IMR-90 (cell line): Measurements from ENCODE around the gene PSMD1.

Experiments
- BHLHE40 ChIP-seq: fragments of 150-350 bp; IDR thresholded peaks from 2 replicates; pipeline ENCODE4 v1.6.1; 2016; ENCODE audit warnings: mild to moderate bottlenecking, low read depth, low read length
- CEBPB ChIP-seq: IDR thresholded peaks from 2 replicates; pipeline ENCODE4 v1.6.1; 2012; ENCODE audit warnings: low read depth, low read length, improper control_type of control experiment
- CHD1 ChIP-seq: IDR thresholded peaks from 2 replicates; pipeline ENCODE4 v1.6.1; 2012; ENCODE audit warnings: low read depth, low read length, improper control_type of control experiment
- FOS ChIP-seq: fragments of 150-350 bp; IDR thresholded peaks from 2 replicates; pipeline ENCODE4 v1.6.1; 2016; ENCODE audit warnings: low read depth, low read length
- MAZ ChIP-seq: IDR thresholded peaks from 2 replicates; pipeline ENCODE4 v1.6.1; 2012; ENCODE audit warnings: low read depth, mild to moderate bottlenecking, low read length, improper control_type of control experiment, moderate library complexity, borderline replicate concordance
- MXI1 ChIP-seq: IDR thresholded peaks from 2 replicates; pipeline ENCODE4 v1.6.1; 2012; ENCODE audit warnings: low read depth, mild to moderate bottlenecking, low read length, moderate library complexity, borderline replicate concordance
- POLR2A ChIP-seq: IDR thresholded peaks from 2 replicates; pipeline ENCODE4 v1.6.1; 2012; ENCODE audit warnings: mild to moderate bottlenecking, low read depth, low read length
- RFX5 ChIP-seq: IDR thresholded peaks from 2 replicates; pipeline ENCODE4 v1.8.0; 2012; ENCODE audit warnings: low read depth, mild to moderate bottlenecking, low read length, moderate library complexity
- TF ChIP-seq, protein P1 (sequence below): conservative IDR thresholded peaks from 2 replicates; pipeline ENCODE4 v1.5.1; 2012; ENCODE audit warnings: mild to moderate bottlenecking, low read depth, low read length, improper control_type of control experiment
- TF ChIP-seq, protein P2 (sequence below): fragments of 150-350 bp; IDR thresholded peaks from 2 replicates; pipeline ENCODE4 v1.6.1; 2017; ENCODE audit warnings: mild to moderate bottlenecking, antibody characterized with exemption, low read length, low read depth

DNA sequence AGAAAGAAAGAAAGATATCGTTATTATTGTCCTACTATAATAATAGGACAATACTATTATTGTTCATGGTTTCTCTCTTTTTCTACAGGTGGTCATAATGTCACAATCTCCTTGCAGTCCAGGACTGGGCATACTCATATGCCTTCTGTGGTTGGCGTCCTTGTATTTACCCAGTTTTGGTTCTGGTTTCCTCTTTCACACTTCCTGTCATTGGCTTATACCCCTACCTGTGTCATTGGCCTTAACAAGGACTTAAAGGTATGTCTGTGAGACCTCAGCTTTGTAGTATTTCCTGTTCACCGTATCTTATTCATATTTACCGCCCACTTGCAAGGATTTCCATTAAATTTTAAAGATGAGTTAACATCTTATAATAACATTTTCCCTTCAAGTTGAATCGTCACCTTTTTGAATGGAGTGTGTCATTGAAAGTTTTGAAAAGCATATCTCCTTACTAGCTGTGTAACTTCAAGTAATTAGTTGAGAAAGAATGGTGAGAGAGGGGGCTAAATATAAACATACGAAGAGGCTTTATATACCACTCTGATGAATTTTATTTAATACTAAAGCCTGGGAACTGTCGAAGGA, 104.7 kb downstream of the PSMD1 start:
- TF ChIP-seq, protein P1, sequence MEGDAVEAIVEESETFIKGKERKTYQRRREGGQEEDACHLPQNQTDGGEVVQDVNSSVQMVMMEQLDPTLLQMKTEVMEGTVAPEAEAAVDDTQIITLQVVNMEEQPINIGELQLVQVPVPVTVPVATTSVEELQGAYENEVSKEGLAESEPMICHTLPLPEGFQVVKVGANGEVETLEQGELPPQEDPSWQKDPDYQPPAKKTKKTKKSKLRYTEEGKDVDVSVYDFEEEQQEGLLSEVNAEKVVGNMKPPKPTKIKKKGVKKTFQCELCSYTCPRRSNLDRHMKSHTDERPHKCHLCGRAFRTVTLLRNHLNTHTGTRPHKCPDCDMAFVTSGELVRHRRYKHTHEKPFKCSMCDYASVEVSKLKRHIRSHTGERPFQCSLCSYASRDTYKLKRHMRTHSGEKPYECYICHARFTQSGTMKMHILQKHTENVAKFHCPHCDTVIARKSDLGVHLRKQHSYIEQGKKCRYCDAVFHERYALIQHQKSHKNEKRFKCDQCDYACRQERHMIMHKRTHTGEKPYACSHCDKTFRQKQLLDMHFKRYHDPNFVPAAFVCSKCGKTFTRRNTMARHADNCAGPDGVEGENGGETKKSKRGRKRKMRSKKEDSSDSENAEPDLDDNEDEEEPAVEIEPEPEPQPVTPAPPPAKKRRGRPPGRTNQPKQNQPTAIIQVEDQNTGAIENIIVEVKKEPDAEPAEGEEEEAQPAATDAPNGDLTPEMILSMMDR: no peak
- TF ChIP-seq BHLHE40: no peak
- TF ChIP-seq POLR2A: no peak
- TF ChIP-seq MXI1: no peak
- no peak for TF ChIP-seq MAZ
- no peak for TF ChIP-seq CEBPB
- TF ChIP-seq RFX5: no peak
- TF ChIP-seq CHD1: no peak
- no peak for TF ChIP-seq FOS
- TF ChIP-seq, protein P2, sequence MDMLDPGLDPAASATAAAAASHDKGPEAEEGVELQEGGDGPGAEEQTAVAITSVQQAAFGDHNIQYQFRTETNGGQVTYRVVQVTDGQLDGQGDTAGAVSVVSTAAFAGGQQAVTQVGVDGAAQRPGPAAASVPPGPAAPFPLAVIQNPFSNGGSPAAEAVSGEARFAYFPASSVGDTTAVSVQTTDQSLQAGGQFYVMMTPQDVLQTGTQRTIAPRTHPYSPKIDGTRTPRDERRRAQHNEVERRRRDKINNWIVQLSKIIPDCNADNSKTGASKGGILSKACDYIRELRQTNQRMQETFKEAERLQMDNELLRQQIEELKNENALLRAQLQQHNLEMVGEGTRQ: no peak
